NCI-H1436 treated with DMSO at 0.1 percent for 48 hours (cell line): ENCODE data around the gene DHX58.

Experiments
- DNase-seq: peaks from one replicate; lab custom pipeline; 2025; lab: John Stamatoyannopoulos, UW

DHX58 gene

DNA sequence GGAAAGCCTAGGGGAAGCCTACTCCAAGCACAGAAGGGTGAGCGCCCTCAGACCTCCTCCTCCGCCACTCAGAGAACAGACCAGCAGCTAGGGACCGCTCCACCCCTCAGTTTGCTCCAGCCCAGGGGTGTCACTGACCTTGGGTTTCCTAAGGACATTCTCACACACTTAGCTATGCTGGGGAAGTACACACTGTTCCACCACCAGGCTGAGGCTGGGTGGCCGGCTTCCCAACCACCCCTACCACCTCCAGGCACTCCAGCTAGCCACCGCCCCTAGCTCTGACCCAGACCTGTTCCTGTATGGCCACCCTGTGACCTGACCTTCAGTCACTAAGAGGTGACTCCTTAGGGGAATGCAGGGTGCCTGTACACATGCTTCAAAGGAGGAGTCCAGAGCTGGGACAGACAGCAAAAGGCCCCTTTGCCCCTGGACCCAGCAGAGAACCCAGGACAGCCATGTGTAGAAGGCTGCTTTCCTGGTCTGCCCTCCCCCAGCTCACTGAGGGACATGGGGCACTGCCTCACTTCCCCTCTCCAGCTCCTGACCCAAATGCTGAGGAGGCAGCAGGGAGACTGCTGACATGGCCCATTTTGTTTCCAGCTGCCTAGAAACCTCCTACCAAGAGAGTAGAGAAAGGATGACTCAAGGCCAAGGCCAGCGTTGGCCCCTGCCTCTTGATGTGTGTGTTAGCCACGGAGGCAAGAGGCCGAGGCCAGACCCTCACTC, 16.8 kb upstream of the DHX58 start:
- no peak for DNase-seq

DNA sequence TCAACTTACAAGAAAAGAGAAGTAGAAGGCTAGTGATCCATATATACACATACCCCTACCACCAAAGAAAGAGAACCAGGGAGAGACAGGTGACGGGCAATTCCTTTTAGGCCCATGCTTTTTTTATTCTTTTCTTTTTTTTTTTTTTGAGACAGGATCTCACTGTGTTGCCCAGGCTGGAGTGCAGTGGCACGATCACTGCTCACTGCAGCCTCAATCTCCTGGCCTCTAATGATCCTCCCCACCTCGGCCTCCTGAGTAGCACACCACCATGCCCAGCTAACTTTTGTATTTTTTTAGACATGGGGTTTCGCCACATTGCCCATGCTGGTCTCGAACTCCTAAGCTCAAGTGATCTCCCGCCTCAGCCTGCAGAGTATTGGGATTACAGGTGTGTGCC, 14.9 kb upstream of the DHX58 start:
- DNase-seq = no peak

DNA sequence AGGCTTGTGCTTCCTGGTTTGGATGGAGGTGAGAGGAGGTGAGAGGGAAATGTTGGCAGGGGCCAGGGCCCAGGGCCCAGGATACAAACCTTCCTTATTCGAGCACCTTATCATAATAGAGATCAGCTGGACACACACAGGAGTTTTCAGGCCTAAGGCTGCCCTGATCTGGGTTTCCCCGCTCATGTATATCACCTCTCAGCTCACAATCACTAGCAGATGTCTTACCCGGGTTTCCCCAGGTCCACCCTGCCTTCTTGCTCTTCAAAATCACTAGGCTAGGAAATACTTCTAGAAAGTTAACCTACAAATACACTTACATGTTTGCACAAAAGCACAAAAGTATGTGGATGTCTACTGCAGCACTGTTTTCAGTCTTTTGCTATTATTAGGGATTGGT, 14.3 kb upstream of the DHX58 start:
- DNase-seq = no peak

DNA sequence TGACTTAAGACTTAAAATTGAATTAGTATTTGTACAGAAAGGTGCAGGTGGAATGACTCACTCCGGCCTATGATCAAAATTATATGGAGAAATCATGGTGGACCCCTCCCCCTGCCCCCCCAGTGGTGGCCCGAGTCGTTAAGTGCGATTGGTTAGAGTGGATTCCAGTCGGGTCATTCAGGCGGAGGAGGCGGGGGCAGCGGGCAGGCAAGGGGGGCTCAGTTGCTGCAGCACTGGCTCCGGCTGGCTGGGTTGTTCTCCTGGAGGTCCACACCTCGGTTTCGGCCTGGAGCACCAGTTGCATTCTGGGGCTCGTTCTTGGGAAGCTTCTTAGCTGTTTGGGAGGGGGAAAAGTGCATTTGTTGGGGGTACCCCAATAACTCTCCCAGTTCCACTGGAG, 13.1 kb upstream of the DHX58 start:
- no peak for DNase-seq

DNA sequence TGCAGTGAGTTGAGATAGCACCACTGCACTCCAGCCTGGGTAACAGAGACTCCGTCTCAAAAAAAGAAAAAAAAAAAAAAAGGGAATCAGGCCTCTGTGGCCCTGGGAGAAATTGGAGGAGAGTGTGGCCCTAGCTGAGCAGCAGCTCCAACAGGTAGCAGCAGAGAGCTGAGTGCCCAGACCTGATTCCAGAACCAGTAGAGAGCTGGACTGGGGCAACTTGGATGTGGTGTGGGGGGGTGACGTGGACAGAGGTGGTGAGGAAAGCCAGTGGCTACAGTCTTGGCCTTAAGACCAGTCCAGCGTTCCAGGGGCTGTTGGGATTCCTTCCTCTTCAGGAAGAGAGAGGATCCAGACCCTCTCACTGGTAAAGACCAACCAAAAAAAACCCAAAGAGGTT, 11.7 kb upstream of the DHX58 start:
- no peak for DNase-seq

DNA sequence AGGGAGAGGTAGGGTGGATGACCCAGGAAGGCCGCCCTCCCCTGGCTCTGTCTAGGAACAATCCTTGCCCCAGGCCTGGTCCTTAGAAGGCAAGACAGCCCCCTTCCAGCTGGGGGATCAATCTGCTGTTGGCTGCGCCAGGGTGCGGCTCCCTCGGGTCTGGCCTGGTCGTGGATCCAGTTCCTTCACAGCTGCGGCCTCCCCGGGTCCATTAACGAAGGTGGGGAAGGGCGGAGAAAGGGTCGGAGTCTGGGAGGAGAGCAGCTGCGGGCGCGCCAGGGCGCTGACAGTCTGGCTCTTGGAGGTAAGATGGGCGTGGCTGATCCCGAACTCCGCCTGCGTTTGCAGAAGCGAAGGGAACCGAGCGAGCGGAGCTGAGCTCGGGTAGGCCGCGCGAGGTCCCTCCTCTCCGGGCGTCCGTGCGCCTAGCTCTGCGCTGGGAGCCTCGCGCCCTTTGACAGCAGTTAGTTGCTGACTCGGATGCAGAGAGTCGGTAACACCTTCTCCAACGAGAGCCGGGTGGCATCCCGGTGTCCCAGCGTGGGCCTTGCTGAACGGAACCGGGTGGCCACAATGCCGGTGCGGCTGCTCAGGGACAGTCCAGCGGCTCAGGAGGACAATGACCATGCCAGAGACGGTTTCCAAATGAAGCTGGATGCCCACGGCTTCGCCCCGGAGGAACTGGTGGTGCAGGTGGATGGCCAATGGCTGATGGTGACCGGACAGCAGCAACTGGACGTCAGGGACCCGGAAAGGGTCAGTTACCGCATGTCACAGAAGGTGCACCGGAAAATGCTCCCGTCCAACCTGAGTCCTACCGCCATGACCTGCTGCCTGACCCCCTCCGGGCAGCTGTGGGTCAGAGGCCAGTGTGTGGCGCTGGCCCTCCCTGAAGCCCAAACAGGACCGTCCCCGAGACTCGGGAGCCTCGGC, 10.1 kb upstream of the DHX58 start, which contains the start of gene HSPB9:
HSPB9 (plus strand) TSS at position 434 of the 933 bp plus-strand sequence; CDS start at position 481, 47 bp downstream.
- DNase-seq = no peak

DNA sequence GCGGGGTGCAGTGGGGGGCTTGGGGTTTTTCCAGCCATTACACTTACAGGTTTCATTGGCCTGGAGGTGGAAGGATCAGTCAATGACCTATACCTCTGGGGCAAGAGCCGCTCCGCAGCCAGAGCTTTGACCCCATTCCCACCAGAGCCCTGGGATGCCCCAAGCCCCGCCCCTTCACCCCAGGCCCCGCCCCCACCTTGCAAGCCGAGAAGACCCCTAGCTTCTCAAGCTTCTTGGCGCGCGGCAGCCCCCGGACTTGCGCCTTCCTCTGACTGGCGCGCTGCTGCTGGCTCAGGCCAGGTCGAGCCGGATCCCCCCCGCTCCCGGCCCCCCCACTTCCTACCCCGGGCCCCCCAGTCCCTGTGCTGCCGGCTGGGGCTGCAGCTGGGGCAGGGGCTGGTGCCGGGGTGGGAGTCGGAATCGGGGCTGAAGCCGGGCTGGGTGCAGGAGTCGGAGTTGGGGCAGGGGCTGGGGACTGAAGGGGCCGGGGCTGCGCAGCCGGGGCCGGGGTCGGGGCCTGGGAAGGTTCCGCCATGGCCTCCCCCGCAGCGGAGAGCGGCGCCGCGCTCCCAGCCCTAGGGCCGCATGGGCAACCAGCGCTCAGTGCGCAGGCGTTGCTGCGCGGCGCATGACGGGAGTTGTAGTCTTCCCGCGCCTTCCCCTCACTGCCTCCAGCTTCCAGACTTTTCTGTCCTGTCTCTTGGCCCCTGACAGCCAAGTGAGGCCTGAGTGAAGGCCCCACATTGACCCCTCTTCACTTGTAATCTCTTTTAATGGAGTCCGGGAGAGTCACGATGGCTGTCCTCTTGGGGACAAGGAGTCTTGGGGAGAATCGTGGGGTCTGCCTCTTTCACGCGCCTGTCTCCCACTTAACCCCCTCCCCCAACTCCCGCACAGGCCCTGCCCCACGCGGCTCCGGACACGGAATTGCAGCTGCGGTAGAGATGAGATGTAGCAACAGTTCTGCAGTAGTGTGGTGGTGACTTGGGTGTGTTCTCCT, 8.6 kb upstream of the DHX58 start, which contains the start of gene KAT2A:
KAT2A (minus strand) TSS at position 598 of the 1,000 bp plus-strand sequence; CDS start at position 535, 63 bp downstream.
- DNase-seq = no peak

DNA sequence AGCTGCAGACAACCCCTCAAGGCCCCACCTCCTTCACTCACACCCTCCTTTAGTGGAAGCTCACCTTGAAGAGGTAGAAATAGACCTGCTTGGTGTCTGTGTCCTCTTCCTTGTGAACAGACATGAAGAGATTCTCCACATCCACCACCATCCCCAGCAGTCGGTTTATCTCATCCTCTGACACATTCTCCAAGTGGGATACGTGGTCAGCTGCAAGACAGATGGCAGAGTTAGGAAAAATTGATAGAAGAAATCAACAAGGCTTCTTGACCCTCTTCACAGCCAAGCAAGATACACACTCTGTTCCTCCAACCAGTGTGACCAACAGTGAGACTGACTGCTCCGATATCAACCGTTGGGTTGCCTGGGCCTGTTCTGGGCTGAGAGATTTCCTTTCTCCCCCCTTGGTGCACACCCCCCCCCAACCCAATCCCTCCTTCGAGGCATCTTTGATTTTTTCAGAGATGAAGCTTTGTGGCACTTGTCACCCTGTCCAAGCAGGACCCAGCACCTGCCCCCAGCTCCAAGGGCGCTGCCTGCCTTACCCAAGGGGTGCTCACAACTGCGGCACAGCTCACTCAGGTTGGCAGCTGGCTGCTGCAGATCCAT, 7.8 kb upstream of the DHX58 start:
- no peak for DNase-seq

DNA sequence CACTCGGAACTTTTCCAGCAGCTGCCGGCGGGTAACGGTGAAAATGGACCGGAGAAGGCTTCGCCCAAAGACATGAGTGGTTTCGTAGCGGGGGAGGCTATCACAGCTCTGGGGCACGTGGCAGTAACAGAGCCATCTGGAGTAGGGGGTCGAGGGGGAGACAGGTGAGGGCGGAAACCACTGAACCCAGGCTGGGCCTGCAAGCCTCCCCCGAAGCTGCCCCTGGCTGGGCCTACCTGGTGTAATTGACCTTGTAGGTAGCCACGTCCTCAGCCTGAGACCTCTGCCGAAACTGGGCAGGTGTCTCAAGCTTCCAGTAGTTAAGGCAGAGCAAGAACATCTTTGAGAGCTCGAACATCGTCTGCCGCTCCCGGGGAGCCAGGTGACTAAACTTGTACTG, 6.8 kb upstream of the DHX58 start:
- no peak for DNase-seq

DNA sequence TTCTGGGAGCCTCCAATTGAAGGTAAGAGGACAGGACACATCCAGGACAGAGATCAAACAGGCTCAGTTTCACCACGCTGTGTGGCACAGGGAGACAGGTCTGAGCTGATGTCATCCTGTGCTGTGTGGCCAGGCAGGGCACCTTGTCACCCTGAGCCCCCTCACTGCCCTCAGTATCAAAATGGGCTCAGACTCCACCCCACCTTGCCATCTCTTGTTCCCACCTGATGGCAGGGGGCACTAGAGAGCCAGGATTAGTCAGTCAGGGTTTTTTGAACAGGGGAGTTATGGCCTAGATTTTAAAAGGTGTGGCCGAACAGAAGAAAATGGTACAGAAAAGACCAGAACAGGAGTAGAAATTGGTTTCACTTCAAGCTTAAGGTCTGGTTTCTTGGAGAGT, 6.0 kb upstream of the DHX58 start:
- DNase-seq = no peak

DNA sequence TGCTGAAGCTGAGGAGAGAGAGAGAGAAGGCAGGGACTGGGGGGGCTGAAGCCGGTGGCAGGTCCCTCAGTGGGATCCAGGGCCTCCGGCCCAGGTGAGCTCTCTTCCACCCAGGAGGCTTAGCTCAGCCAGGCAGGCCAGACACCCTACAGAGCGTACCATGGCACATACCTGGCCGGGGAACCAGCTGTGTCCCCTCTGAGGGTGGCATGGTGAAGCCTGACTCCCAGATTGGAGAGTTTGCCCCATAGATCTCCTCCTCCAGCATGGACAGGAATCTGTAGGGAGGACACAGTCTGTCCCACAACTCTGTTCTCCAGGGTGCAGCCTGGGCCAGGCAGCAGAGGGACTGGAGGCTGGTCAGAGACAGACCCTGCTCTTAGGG, 5.6 kb upstream of the DHX58 start:
- no peak for DNase-seq

DNA sequence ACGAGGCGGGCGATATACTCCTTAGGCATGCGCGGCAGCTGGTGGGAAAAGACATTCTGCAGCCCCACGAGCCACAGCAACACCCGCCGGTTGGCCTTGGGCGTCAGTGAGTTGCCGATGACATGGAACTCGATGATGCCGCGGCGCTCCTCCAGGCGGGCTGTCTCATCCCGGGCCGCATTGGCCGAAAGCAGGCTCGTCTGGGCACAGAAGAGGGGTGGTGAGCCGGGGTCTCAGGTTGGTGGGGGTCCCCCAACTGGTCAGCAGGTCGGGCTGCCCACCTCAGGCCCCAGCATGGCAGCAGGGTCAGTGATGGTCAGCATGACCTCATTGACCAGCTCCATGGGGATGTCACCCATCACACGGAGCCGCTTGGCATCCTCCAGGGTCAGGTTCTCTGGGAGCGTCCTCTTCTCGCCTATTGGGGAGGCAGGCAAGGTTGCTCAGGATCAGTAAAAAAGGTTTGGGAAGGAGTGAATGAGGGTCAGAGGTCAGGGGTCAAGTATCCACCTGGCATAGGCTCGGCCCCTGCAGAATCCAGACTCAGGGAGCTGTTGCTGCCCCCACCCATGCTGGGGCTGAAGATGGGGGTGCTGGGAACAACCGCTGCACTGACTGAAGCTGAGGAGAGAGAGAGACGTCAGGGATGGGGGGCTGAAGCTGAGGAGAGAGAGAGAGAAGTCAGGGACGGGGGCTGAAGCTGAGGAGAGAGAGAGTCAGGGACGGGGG, 5.0 kb upstream of the DHX58 start:
- DNase-seq = no peak

DNA sequence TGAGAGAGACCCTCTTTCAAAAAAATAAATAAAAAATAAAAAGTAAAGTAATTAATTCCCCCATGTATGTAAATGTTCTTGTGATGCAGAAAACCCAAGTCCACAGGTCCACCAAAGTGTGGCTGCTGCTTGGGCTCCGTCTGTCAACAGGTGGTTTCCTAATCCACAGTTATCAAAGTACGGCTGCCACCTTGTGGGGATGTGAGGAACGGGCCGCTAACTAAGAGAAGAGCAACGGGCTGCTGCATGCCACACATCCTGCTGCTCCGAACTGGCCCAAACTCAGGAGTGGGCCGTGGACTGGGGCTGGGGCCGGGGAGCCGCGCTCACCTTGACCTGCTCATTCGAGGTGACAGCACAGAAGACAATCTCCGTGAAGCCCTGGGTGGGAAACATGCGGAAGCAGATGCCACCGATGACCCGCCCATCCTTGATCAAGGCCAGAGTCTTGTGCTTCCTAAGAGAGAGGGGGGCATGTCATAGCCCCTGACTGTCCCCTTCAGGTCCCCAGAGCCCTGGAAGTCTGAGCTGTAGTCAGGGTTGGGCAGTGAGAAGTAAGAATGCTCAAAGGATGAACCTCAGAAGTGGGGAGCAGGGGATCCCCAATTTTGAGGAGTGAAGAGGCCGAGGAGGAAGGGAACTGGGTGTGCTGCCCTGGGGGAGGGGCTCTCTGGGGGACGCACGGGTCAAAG, 4.3 kb upstream of the DHX58 start:
- peak; percentile 35 for DNase-seq

DNA sequence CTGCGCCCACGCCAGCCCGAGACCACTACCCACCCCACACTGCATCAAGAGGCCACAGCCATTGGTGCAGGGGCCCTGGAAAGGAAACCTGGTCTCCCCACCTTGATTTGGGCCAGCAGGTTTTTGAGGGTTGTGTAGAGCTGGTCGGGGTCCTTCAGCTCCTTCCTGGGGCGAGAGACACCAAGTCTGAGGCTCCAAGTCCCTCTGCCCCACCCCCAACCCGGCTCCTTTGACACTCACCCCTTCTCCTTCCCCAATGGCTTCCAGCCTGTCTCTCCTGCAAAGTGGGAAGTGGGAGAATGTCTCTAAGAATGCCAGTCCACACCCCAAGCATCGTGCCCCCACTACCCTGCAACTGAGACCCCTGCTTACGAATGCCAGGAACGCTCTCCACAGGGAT, 1.6 kb upstream of the DHX58 start:
- no peak for DNase-seq

DNA sequence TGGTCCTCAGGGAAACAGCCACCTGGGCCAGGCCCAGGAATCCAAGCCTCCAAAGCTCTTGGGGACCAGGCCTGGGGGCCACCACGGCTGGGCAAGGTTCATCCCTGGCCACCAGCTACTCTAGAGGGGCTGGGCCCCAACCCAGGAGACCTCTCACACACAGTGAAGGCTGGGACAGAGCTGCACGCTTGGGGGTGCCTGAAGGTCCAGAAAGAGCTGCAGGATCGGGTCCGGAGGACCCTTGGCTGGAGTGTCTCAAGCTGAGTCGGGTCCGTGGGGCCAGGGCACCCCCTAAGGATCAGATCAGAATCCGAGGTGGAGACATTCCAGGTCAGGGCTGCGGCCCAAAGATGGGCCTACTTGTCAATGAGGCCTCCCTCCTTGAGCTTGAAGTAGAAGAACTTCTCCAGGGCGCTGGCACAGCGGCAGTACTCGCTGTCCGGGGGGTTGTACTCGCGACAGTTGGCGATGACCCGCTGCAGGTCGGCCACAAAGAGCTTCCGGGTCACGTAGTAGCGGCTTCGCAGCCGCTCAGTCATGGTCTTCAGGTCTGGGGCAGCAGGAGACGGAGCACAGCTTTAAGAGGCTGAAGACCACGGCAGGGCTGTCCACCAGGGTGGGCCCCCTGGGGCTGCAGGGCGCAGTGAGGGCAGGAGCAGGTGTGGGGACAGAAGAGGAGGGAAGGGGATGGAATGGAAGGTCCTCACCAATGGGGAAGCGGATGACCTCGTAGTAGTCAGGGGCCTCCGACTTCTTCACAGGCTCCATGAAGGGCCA, 967 bp upstream of the DHX58 start:
- no peak for DNase-seq

DNA sequence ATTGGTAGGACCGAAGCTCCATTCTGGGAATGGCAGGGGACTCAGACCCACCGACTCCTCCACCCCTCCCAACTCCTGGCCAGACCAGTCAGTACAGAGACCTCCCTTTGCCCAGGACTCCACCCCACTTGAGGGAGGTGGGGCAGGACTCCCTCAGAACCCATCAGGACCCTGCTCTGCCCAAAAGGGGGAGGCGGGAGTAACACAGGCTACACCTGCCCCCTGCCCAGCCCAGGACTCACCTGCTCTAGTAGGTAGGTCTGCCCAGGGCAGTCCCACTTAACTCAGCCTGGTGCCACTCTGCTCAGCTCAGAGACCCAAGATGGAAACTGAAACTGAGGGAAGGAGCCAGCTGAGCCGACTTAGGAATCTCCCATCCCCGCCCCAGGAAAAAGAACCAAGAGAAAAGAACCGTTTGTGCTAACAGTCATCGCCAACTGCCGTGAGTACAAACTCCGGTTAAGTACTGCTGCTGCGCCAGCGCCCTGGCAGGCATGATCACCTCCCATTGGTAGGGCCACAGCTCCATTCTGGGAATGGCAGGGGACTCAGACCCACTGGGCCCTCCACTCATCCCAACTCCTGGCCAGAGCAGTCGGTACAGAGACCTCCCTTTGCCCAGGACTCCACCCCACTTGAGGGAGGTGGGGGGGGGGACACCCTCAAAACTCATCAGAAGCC, 503 bp downstream of the DHX58 start:
- no peak for DNase-seq

DNA sequence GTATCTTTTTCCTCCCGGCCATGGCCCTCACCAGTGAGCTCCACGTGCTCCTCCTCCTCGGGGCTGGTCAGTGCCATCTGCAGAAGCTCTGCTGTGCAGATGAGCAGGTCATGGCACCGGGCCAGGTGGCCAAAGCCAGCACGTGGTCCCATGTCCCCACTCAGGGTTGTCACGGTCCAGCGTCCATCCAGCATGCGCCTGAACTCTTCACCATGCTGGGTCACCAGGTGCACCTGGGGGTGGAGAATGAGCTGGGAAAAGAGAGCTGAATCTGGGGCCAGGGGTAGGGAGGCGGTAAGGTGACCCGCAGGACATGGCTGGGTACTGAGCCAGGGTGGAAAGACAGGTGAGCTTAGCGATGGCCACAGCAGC, 1.3 kb downstream of the DHX58 start:
- no peak for DNase-seq

DNA sequence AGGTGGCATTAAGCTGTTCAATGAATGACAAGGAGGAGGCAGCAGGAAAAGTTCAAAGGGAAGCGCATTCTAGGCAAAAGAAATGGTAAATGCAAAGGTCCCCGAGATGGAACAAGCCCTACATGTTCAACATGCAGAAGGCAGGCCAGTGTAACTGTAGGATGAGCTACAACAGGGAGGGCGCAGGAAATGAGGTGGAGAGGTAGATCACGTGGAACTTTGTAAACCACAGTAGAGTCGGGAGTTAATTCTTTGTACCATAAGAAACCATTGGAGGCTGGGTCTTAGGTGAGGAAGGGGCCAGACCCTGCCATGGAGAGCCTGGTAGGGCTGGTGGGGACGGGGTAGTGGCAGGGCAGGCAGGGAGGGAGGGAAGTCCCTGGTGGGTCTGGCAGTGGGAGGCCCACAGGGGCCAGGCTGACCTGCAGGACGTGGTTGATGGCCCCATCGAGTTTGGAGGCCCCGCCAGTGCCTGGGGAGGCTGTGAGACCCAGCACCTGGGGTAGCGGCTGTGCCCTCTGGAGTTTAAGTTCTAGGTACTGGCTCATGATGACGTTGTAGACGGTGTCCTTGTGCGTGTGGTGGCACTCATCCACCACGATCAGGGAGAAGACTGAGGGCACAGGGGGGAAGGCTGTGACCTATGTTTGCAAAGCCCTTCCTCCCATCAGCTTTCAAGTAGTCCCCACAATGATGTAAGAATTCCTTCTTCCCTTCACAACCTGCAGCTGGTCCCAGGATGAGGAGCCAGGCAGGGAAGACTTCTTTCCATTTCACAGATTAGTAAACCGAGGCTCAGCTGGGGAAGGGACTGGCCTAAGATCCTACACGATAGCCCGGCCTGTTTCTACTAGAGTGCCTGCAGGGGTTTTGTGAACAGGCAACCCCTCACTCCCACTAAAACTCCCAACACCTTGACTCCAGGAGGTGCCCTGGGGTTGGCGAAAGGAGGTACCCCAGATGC, 1.9 kb downstream of the DHX58 start:
- no peak for DNase-seq
